Measurements from ENCODE around the gene ATG9B. TPM values are rescaled to one million over a fixed set of nuclear protein-coding genes. Genes with fewer than 3 reads are reported as not detected.

The ATG9B gene
- total and polyA plus RNA-seq, 2 of the 13 experiments (the other 11 are each of a cell fraction or from before 2014, with no cell fraction given) = 0.24 TPM; not detected in 1

DNA sequence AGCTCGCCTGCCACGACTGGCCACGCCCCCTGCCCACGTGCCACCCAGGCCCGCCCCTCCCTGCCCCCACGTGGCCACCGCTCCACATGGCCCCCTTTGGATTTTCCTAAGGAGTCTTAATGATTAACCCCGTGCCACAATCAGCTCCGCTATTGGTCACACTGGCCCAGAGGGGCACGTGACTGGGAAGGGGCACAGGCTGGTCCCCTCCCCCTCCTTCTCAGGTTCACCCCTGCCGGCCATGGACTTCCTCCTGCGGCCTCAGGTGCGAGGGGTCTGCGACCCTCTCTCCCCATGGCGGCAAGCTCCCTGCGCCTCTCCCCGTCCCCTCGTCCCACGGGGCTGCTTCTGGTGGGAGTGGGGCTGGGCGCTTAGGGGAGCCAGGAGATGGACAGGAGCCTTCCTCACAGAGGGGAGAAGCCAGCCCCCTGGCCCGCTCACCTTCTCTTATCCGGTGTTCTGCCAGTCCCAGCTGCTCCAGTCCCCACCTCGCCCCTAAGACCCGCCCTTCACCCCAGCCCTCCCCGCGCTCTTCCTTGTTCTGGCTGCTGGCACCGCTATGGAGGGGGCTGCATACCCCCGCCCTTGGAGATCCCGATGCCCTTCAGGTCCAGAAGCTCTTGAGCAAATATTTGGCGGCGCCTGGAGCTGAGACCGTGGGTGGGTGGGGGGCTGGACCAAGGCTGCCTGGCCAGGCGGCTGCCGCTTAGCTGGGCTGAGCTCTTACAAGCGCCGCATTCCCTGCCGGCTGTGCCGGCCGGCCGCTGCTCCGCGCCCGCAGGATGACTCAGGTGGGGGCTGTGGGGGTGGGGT lies 38.3 kb upstream of the ATG9B start (continued):
- no peak for TF ChIP-seq PCBP2 (optimal IDR thresholded peaks at IDR 0.05; ENCODE audit: low read depth, low read length, poor library complexity, severe bottlenecking)
- TF ChIP-seq, protein P1, sequence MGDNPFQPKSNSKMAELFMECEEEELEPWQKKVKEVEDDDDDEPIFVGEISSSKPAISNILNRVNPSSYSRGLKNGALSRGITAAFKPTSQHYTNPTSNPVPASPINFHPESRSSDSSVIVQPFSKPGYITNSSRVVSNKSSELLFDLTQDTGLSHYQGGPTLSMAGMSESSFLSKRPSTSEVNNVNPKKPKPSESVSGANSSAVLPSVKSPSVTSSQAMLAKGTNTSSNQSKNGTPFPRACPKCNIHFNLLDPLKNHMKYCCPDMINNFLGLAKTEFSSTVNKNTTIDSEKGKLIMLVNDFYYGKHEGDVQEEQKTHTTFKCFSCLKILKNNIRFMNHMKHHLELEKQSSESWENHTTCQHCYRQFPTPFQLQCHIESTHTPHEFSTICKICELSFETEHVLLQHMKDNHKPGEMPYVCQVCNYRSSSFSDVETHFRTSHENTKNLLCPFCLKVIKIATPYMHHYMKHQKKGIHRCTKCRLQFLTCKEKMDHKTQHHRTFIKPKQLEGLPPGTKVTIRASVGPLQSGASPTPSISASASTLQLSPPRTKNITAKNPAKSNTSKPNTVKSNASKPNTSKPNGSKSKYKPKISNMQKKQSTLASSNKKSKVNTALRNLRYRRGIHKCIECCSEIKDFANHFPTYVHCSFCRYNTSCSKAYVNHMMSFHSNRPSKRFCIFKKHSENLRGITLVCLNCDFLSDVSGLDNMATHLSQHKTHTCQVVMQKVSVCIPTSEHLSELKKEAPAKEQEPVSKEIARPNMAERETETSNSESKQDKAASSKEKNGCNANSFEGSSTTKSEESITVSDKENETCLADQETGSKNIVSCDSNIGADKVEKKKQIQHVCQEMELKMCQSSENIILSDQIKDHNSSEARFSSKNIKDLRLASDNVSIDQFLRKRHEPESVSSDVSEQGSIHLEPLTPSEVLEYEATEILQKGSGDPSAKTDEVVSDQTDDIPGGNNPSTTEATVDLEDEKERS (CRISPR knock-in tag; IDR thresholded peaks at IDR 0.05) = no peak
- peak; percentile 97; the same call in 2 of the 3 replicates for TF ChIP-seq MXI1 (IDR thresholded peaks at IDR 0.05; ENCODE audit: borderline replicate concordance, low read depth, low read length)
- TF ChIP-seq, protein P2, sequence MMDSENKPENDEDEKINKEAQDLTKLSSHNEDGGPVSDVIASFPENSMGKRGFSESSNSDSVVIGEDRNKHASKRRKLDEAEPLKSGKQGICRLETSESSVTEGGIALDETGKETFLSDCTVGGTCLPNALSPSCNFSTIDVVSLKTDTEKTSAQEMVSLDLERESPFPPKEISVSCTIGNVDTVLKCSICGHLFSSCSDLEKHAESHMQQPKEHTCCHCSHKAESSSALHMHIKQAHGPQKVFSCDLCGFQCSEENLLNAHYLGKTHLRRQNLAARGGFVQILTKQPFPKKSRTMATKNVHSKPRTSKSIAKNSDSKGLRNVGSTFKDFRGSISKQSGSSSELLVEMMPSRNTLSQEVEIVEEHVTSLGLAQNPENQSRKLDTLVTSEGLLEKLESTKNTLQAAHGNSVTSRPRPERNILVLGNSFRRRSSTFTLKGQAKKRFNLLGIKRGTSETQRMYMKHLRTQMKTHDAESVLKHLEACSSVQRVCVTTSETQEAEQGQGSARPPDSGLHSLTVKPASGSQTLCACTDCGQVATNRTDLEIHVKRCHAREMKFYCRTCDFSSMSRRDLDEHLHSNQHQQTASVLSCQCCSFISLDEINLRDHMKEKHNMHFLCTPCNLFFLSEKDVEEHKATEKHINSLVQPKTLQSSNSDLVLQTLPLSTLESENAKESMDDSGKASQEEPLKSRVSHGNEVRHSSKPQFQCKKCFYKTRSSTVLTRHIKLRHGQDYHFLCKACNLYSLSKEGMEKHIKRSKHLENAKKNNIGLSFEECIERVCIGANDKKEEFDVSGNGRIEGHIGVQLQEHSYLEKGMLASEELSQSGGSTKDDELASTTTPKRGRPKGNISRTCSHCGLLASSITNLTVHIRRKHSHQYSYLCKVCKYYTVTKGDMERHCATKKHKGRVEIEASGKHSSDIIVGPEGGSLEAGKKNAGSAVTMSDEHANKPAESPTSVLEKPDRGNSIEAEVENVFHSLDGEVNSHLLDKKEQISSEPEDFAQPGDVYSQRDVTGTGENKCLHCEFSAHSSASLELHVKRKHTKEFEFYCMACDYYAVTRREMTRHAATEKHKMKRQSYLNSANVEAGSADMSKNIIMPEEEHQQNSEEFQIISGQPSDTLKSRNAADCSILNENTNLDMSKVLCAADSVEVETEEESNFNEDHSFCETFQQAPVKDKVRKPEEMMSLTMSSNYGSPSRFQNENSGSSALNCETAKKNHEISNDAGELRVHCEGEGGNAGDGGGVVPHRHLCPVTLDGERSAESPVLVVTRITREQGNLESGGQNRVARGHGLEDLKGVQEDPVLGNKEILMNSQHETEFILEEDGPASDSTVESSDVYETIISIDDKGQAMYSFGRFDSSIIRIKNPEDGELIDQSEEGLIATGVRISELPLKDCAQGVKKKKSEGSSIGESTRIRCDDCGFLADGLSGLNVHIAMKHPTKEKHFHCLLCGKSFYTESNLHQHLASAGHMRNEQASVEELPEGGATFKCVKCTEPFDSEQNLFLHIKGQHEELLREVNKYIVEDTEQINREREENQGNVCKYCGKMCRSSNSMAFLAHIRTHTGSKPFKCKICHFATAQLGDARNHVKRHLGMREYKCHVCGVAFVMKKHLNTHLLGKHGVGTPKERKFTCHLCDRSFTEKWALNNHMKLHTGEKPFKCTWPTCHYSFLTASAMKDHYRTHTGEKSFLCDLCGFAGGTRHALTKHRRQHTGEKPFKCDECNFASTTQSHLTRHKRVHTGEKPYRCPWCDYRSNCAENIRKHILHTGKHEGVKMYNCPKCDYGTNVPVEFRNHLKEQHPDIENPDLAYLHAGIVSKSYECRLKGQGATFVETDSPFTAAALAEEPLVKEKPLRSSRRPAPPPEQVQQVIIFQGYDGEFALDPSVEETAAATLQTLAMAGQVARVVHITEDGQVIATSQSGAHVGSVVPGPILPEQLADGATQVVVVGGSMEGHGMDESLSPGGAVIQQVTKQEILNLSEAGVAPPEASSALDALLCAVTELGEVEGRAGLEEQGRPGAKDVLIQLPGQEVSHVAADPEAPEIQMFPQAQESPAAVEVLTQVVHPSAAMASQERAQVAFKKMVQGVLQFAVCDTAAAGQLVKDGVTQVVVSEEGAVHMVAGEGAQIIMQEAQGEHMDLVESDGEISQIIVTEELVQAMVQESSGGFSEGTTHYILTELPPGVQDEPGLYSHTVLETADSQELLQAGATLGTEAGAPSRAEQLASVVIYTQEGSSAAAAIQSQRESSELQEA (CRISPR knock-in tag; IDR thresholded peaks at IDR 0.05; ENCODE audit: not compliant biosample characterization) = no peak
- TF ChIP-seq, protein P3, sequence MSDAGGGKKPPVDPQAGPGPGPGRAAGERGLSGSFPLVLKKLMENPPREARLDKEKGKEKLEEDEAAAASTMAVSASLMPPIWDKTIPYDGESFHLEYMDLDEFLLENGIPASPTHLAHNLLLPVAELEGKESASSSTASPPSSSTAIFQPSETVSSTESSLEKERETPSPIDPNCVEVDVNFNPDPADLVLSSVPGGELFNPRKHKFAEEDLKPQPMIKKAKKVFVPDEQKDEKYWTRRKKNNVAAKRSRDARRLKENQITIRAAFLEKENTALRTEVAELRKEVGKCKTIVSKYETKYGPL (CRISPR knock-in tag; IDR thresholded peaks at IDR 0.05) = no peak
- TF ChIP-seq ZNF451 (CRISPR knock-in tag; IDR thresholded peaks at IDR 0.05) = peak; percentile 74
- TF ChIP-seq AGO2 (optimal IDR thresholded peaks at IDR 0.05; ENCODE audit: low read depth, low read length) = peak; percentile 85
- peak; percentile 56; the same call in 1 of the 2 replicates for TF ChIP-seq MIER3 (CRISPR knock-in tag; IDR thresholded peaks at IDR 0.05; ENCODE audit: borderline replicate concordance)
- TF ChIP-seq ZNF782 (CRISPR knock-in tag; IDR thresholded peaks at IDR 0.05; ENCODE audit: borderline replicate concordance) = no peak; the same call in 1 of the 2 replicates
- TF ChIP-seq JUN (CRISPR knock-in tag; IDR thresholded peaks at IDR 0.05) = no peak
- peak; percentile 30; the same call in 1 of the 2 replicates for TF ChIP-seq FOSL2 (CRISPR knock-in tag; IDR thresholded peaks at IDR 0.05)
- TF ChIP-seq ZMAT3 (CRISPR knock-in tag; conservative IDR thresholded peaks at IDR 0.05) = no peak
- TF ChIP-seq SALL1 (CRISPR knock-in tag; IDR thresholded peaks at IDR 0.05) = peak; percentile 75
- 0 out of 2 replicates have a peak, but pooled peaks have one; percentile 48 for TF ChIP-seq ZNF543 (CRISPR knock-in tag; IDR thresholded peaks at IDR 0.05)
- TF ChIP-seq KDM3A (CRISPR knock-in tag; IDR thresholded peaks at IDR 0.05; ENCODE audit: low read depth) = no peak
- TF ChIP-seq HNRNPH1 (optimal IDR thresholded peaks at IDR 0.05; ENCODE audit: low read depth, low read length) = no peak
- TF ChIP-seq CEBPG (CRISPR knock-in tag; IDR thresholded peaks at IDR 0.05) = no peak
- peak; percentile 20; the same call in 1 of the 2 replicates for TF ChIP-seq FOXJ3 (CRISPR knock-in tag; IDR thresholded peaks at IDR 0.05; ENCODE audit: borderline replicate concordance)
